Middle frontal gyrus (tissue), 1 donor: Measurements from ENCODE around the gene CTSD.

Source experiments
- DNase-seq: peaks from one replicate; pipeline ENCODE4 v3.0.0-alpha.2; 2015; ENCODE audit warnings: low spot score; ENCODE audit errors: extremely low spot score

The CTSD gene

DNA sequence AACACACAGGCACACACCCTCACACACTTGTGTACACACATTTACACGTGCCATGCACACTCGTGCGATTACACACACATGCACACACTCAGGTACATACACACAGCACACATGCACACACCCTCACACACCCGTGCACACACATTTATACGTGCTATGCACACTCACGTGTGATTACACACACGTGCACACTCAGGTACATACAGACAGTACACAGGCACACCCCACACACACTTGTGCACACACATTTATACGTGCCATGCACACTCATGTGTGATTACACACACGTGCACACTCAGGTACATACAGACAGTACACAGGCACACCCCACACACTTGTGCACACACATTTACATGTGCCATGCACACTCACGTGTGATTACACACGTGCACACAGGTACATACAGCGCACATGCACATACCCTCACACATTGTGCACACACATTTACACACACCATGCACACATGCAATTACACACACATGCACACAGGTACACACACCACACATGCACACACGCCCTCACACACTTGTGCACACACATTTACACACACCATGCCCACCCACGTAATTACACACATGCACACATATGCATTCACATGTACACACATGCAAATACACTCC is 17.9 kb downstream of the CTSD start:
- DNase-seq, result no peak

GRCh38 chr11:1744891-1745700 is 18.6 kb downstream of the CTSD start:
- no peak for DNase-seq

GRCh38 chr11:1744137-1744886 is 19.4 kb downstream of the CTSD start:
- no peak for DNase-seq

DNA sequence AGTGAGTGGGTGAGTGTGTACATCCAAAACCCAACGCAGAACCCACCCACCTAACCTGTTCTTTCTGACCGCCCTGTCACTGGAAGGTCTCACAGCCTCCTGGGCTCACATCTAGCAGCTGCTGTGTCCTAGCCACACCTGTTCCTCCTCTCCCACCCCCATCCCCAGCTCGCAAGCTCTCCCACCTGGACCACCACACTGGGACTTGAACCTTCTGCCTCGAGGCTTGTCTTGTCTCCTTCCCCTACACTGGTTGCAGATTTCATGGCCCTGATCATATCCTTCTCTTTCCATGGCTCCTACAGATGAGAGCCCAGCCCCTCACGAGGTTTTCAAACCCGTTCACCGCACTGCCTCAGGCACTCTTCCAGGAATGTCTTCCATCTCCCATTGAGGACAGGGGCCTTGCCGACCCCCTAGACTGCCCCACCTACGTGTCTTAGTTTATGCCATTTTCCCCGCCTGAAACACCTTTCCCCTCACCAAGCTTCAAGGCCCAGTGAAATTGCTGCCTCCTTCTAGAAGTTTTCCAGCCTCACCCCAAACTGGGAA is 20.1 kb downstream of the CTSD start:
- no peak for DNase-seq

GRCh38 chr11:1742869-1743584 is 20.7 kb downstream of the CTSD start:
- no peak for DNase-seq

DNA sequence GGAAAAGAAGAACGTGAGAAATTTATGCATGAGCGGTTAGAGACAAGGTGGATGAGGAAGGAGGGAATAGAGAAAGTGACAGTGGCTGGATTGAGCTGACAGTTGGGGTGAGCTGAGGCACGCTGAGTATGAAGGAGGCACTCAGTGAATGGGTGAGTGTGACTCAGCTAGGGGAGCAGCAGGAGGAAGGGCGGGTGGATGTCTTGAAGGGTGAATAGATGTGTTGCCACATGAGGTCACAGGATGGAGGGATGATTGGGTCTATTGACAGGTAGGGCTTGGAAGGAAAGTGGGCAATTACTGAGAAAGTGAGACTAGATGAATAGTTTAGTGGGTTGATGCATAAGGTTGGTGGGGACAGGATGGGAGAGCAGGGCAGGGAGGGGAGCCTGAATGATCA is 21.4 kb downstream of the CTSD start:
- no peak for DNase-seq

DNA sequence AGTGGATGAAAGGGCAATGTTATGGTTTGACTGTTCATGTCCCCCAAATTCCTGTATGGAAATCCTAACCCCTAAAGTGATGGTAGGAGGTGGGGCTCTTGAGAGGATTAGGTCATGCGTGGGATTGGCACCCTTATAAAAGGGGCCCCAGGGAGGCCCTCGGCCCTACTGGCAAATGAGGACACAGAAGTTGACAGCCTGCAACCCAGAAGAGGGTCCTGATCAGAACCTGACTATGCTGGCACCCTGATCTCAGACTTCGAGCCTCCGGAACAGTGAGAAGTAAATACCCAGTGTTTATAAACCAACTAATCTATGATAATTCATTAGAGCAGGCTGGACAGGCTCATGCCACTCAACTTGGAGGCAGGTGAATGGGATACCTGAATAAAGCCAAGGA is 22.0 kb downstream of the CTSD start:
- DNase-seq, result no peak

GRCh38 chr11:1740786-1741530 is 22.8 kb downstream of the CTSD start:
- no peak for DNase-seq

- no peak for DNase-seq
These were observed 24.2 kb downstream of the CTSD start for GRCh38 chr11:1739576-1739975.

GRCh38 chr11:1738380-1738779 is 25.3 kb downstream of the CTSD start:
- DNase-seq, result no peak

- no peak for DNase-seq
These were observed 26.5 kb downstream of the CTSD start for GRCh38 chr11:1737080-1737757.

- no peak for DNase-seq
These were observed 27.2 kb downstream of the CTSD start for GRCh38 chr11:1736447-1736992.

GRCh38 chr11:1735271-1735670 is 28.5 kb downstream of the CTSD start:
- DNase-seq, result no peak

DNA sequence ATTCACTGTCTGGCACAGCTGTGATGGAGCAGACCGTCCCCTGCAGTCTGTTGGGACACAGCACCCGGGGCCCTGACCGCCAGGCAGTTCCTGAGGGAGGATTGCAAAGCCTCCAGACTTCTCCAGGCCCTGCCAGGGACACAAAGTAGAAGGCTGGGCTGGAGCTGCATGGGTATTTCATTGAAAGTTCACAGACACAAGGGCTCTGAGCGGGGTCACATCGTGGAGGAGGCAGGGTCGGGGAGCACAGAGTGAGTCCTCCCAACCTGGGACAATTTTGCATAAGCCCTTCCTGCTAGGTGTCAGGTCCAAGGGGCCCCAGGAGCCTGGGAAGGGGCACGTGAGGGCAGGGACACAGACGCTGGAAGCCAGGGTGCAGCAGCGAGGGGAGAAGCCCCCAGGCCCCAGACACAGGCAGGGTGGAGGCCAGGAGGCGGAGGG is 29.1 kb downstream of the CTSD start:
- no peak for DNase-seq

GRCh38 chr11:1733716-1734640 is 29.7 kb downstream of the CTSD start:
- DNase-seq, result no peak

DNA sequence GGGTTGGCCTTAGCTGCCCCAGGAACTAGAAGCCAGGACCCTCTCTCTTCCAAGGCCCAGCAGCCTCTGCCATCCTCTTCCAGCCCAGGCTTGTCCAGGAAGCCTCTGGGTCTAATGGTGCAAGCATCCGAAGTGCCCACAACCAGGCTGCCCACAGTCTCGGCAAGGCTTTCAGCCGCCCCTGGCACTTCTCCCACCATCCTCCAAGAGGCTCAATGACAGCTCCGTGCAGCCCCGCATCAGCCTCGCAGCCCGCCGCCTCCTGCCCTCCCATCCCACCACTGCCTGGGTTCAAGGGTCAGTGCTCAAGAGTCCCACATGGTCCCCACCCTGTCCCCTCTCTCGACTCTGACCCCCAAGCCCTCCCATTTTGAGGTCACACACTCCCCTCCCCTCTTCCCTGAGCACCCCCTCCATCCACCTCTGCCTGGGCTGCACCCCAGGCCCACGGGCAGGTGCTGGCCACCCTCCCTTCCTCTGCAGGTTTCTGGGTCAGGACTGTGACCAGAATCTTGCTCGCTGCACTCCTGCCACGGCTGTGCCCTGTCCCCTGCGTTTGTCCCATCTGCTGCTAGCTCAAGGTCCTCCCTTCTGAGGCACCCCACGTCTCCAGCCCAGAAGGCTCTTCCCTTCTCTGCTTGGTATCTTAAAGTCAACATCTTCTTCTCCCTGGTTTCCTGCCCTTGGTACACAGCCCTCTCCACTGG is 30.6 kb downstream of the CTSD start:
- no peak for DNase-seq

- no peak for DNase-seq
These were observed 31.2 kb downstream of the CTSD start for GRCh38 chr11:1732418-1733008.
